Mesendoderm (in vitro differentiated cells): ENCODE results near the gene PHF24.
A peak's percentile ranks its signal among the peaks of the same experiment; 100 is the strongest.
"Not testable (repeated sequence)": the region's sequence is repeated elsewhere in the genome, so short reads cannot be mapped to it uniquely, and the experiment has no call there.

Source experiments
- DNase-seq: peaks from one replicate; pipeline ENCODE4 v3.0.0; 2013
- H2AK5ac ChIP-seq: 2 replicates; pipeline ENCODE4 v1.6.1; 2013; ENCODE audit warnings: low read length, inconsistent platforms
- H2BK120ac ChIP-seq: 2 replicates; pipeline ENCODE4 v1.6.1; 2013; ENCODE audit warnings: low read depth, mild to moderate bottlenecking, low read length, moderate library complexity, mixed read lengths
- H2BK15ac ChIP-seq: replicated peaks from 2 replicates; pipeline ENCODE4 v1.6.1; 2013; ENCODE audit warnings: low read depth, mild to moderate bottlenecking, moderate library complexity
- H2BK5ac ChIP-seq: 2 replicates; pipeline ENCODE4 v1.6.1; 2013; ENCODE audit warnings: low read length, inconsistent platforms
- H3K18ac ChIP-seq: 2 replicates; pipeline ENCODE4 v1.6.1; 2013; ENCODE audit warnings: mild to moderate bottlenecking, low read length, mixed read lengths
- H3K23ac ChIP-seq: one replicate; pipeline ENCODE4 v1.6.1; 2013; ENCODE audit warnings: low read length
- H3K27ac ChIP-seq: 2 replicates; pipeline ENCODE4 v1.5.1; 2013; ENCODE audit warnings: low read depth, mild to moderate bottlenecking, inconsistent platforms, low read length, moderate library complexity
- H3K27me3 ChIP-seq: 2 replicates; pipeline ENCODE4 v1.6.1; 2013; ENCODE audit warnings: low read length, control low read depth, mild to moderate bottlenecking, inconsistent platforms; ENCODE audit not compliant: insufficient read depth, poor library complexity
- H3K36me3 ChIP-seq: 2 replicates; pipeline ENCODE4 v1.6.1; 2013; ENCODE audit warnings: low read length, inconsistent platforms; ENCODE audit not compliant: control insufficient read depth, insufficient read depth
- H3K4ac ChIP-seq: one replicate; pipeline ENCODE4 v1.6.1; 2013; ENCODE audit warnings: low read depth, mild to moderate bottlenecking, low read length, moderate library complexity
- H3K4me1 ChIP-seq: 2 replicates; pipeline ENCODE4 v1.6.1; 2013; ENCODE audit warnings: low read depth, low read length, inconsistent platforms; ENCODE audit not compliant: control insufficient read depth
- H3K4me2 ChIP-seq: 2 replicates; pipeline ENCODE4 v1.6.1; 2013; ENCODE audit warnings: low read length
- H3K4me3 ChIP-seq: 2 replicates; pipeline ENCODE4 v1.5.1; 2013; ENCODE audit warnings: mild to moderate bottlenecking, low read length
- H3K56ac ChIP-seq: one replicate; pipeline ENCODE4 v1.6.1; 2013; ENCODE audit warnings: low read length
- H3K79me1 ChIP-seq: 2 replicates; pipeline ENCODE4 v1.6.1; 2013; ENCODE audit warnings: low read length, inconsistent platforms
- H3K79me2 ChIP-seq: 2 replicates; pipeline ENCODE4 v1.6.1; 2013; ENCODE audit warnings: mild to moderate bottlenecking, low read length; ENCODE audit not compliant: control insufficient read depth, insufficient read depth
- H3K9ac ChIP-seq: 2 replicates; pipeline ENCODE4 v1.6.1; 2013; ENCODE audit warnings: low read length, inconsistent platforms
- H4K5ac ChIP-seq: one replicate; pipeline ENCODE4 v1.6.1; 2013; ENCODE audit warnings: low read length
- H4K8ac ChIP-seq: one replicate; pipeline ENCODE4 v1.6.1; 2013; ENCODE audit warnings: low read depth, mild to moderate bottlenecking, control low read depth, low read length, moderate library complexity
- WGBS: extraction: QIAGEN DNeasy Blood & Tissue Kit; methylation state at CpG from one replicate; pipeline ENCODE4 v1.1.7; 2013; ENCODE audit warnings: low lambda C conversion rate, missing lambda C conversion rate; ENCODE audit not compliant: insufficient coverage; ENCODE audit errors: extremely low coverage; 5-methylcytosine and 5-hydroxymethylcytosine counted together

The PHF24 gene

GRCh38 chr9:35023443-35023842 is 65.4 kb downstream of the PHF24 start:
- H2BK15ac ChIP-seq, H3K27me3 ChIP-seq, H3K79me2 ChIP-seq, H3K4ac ChIP-seq, H3K4me3 ChIP-seq, H3K56ac ChIP-seq, H4K8ac ChIP-seq, H3K4me1 ChIP-seq, H3K36me3 ChIP-seq, H4K5ac ChIP-seq, H3K9ac ChIP-seq, H3K79me1 ChIP-seq, H2AK5ac ChIP-seq, H3K23ac ChIP-seq, H3K18ac ChIP-seq, H2BK120ac ChIP-seq, H3K4me2 ChIP-seq, H2BK5ac ChIP-seq: not testable (repeated sequence)
- H3K27ac ChIP-seq = peak overlapping the region; percentile 83
- WGBS = no CpG with 5 or more reads among the region's 5 CpGs
- peak; percentile 55 for DNase-seq

GRCh38 chr9:35026671-35027070 is 68.6 kb downstream of the PHF24 start:
- Histone ChIP-seq H3K23ac (no peak overlapping the region), H3K4me1 (no peaks in the 10 kb centered on the region), H3K79me1 (no peaks in the 10 kb centered on the region), H3K4ac (no peak overlapping the region), H3K79me2 (no peaks in the 10 kb centered on the region), H4K8ac (no peak overlapping the region), H2BK15ac (no peak overlapping the region), H3K4me3 (no peak overlapping the region), H3K27me3 (no peaks in the 10 kb centered on the region), H3K4me2 (no peak overlapping the region), H3K27ac (peak overlapping the region; percentile 92), H3K18ac (peak overlapping the region; percentile 47), H2BK120ac (no peak overlapping the region), H3K36me3 (no peaks in the 10 kb centered on the region), H2BK5ac (peak overlapping the region; percentile 76), H3K9ac (no peak overlapping the region), H3K56ac (peak overlapping the region; percentile 6), H2AK5ac (no peak overlapping the region), H4K5ac (no peak overlapping the region)
- no CpG with 5 or more reads among the region's 3 CpGs for WGBS
- DNase-seq = peak; percentile 90

DNA sequence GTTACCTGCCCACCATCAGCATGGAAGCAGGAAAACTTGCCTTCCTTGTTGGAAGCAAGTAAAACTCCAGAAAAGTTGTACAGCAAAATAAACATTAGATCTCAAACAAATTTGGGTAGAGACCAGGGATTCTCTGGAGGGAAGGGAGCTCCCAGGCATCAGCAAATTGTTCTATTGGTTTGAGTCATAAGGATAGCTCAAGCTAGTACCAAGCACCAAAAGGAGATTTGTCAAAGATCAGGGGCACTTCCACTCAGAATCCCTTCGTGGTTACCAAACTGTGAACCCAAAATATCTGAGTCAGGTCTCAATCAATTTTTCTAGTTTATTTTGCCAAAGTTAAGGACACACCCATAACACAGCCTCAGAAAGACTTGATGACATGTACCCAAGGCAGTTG is 69.3 kb downstream of the PHF24 start:
- H3K4me1 ChIP-seq = no peaks in the 10 kb centered on the region
- no CpG with 5 or more reads among the region's 1 CpG for WGBS
- no peak overlapping the region for H3K23ac ChIP-seq
- DNase-seq = no peak
- H3K27ac ChIP-seq = peak overlapping the region; percentile 71
- peak overlapping the region; percentile 99 for H4K8ac ChIP-seq
- H2BK15ac ChIP-seq = no peak overlapping the region
- no peak overlapping the region for H3K4me2 ChIP-seq
- H3K4me3 ChIP-seq = no peak overlapping the region
- H3K9ac ChIP-seq = no peak overlapping the region
- H4K5ac ChIP-seq = no peak overlapping the region
- no peaks in the 10 kb centered on the region for H3K79me2 ChIP-seq
- peak overlapping the region; percentile 85 for H3K18ac ChIP-seq
- H3K4ac ChIP-seq = peak overlapping the region; percentile 66
- H3K56ac ChIP-seq = peak overlapping the region; percentile 8
- H2AK5ac ChIP-seq = no peak overlapping the region
- peak overlapping the region; percentile 74 for H2BK120ac ChIP-seq
- H3K36me3 ChIP-seq = no peaks in the 10 kb centered on the region
- H2BK5ac ChIP-seq = peak overlapping the region; percentile 63
- H3K79me1 ChIP-seq = no peaks in the 10 kb centered on the region
- no peaks in the 10 kb centered on the region for H3K27me3 ChIP-seq

DNA sequence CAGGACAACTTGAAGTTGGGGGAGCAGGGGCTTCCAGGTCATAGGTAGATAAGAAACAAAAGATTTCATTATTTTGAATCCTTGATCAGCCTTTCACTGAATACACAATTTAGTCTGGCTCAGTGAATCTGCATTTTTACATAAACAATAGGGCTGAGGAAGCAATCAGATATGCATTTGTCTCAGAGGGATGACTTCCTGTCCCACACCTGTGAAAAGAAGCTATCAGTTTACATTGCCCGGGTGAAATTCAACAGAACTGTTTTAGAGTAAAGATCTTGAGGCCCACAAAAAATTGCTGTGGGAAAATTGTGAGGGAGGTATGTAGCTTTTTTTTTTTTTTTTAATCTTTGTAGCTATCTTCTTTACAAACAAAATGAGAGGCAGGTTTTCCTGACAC is 69.8 kb downstream of the PHF24 start:
- H3K23ac ChIP-seq = no peak overlapping the region
- H3K56ac ChIP-seq = peak overlapping the region; percentile 8
- peak; percentile 73 for DNase-seq
- peak overlapping the region; percentile 63 for H2BK5ac ChIP-seq
- H4K5ac ChIP-seq = no peak overlapping the region
- no peak overlapping the region for H3K4me3 ChIP-seq
- H3K36me3 ChIP-seq = no peaks in the 10 kb centered on the region
- H3K18ac ChIP-seq = peak overlapping the region; percentile 85
- H3K79me1 ChIP-seq = no peaks in the 10 kb centered on the region
- H2AK5ac ChIP-seq = no peak overlapping the region
- H3K27ac ChIP-seq = peak overlapping the region; percentile 71
- no peaks in the 10 kb centered on the region for H3K79me2 ChIP-seq
- H2BK120ac ChIP-seq = peak overlapping the region; percentile 74
- no peak overlapping the region for H3K9ac ChIP-seq
- H3K4ac ChIP-seq = no peak overlapping the region
- H3K4me2 ChIP-seq = no peak overlapping the region
- H4K8ac ChIP-seq = no peak overlapping the region
- H3K4me1 ChIP-seq = no peaks in the 10 kb centered on the region
- no peak overlapping the region for H2BK15ac ChIP-seq
- H3K27me3 ChIP-seq = no peaks in the 10 kb centered on the region
- no CpG with 5 or more reads among the region's 1 CpG for WGBS

- Histone ChIP-seq H4K5ac (no peak overlapping the region), H2BK5ac (peak overlapping the region; percentile 52), H3K23ac (no peak overlapping the region), H3K4me3 (no peak overlapping the region), H3K79me1 (no peaks in the 10 kb centered on the region), H3K79me2 (no peaks in the 10 kb centered on the region), H3K27me3 (no peaks in the 10 kb centered on the region), H3K4ac (no peak overlapping the region), H3K56ac (peak overlapping the region; percentile 51), H3K18ac (peak overlapping the region; percentile 32), H2AK5ac (peak overlapping the region; percentile 61), H2BK120ac (peak overlapping the region; percentile 61), H2BK15ac (no peak overlapping the region), H4K8ac (no peak overlapping the region), H3K9ac (no peak overlapping the region), H3K36me3 (no peaks in the 10 kb centered on the region), H3K4me2 (no peak overlapping the region), H3K27ac (peak overlapping the region; percentile 75), H3K4me1 (no peaks in the 10 kb centered on the region)
- DNase-seq = peak; percentile 37
Measured at GRCh38 chr9:35028341-35028740, 70.3 kb downstream of the PHF24 start.

DNA sequence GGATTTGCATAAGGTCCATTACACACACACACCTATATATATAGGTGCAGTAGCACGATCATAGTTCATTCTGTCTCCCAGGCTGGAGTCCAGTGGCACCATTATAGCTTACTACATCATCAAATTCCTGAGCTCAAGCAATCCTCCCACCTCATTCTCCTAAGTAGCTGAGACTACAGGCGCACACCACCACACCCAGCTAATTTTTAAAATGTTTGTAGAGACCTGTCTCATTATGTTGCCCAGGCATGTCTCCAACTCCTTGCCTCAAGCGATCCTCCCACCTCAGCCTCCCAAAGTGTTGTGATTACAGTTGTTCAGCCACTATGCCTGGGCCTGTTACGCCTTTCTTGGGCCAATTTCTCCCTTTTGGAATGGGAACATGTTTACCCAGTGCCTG is 71.2 kb downstream of the PHF24 start:
- no peak overlapping the region for H3K4ac ChIP-seq
- H3K4me3 ChIP-seq = no peak overlapping the region
- H2BK120ac ChIP-seq = no peak overlapping the region
- no peak overlapping the region for H2BK5ac ChIP-seq
- H2BK15ac ChIP-seq = no peak overlapping the region
- H3K56ac ChIP-seq = no peak overlapping the region
- H3K36me3 ChIP-seq = no peaks in the 10 kb centered on the region
- WGBS = no CpG with 5 or more reads among the region's 4 CpGs
- DNase-seq = no peak
- H3K18ac ChIP-seq = no peak overlapping the region
- H3K27me3 ChIP-seq = no peaks in the 10 kb centered on the region
- H3K79me1 ChIP-seq = no peaks in the 10 kb centered on the region
- H3K79me2 ChIP-seq = no peaks in the 10 kb centered on the region
- H4K8ac ChIP-seq = no peak overlapping the region
- no peak overlapping the region for H3K4me2 ChIP-seq
- H3K4me1 ChIP-seq = no peaks in the 10 kb centered on the region
- no peak overlapping the region for H2AK5ac ChIP-seq
- H3K23ac ChIP-seq = no peak overlapping the region
- no peak overlapping the region for H4K5ac ChIP-seq
- no peak overlapping the region for H3K9ac ChIP-seq
- peak overlapping the region; percentile 75 for H3K27ac ChIP-seq
